AG09319 (cell line): ENCODE results near the gene SSU72.

Experiments
- DNase-seq: peaks from one replicate; pipeline ENCODE4 v3.0.0-alpha.2; 2010; ENCODE audit warnings: low read depth; ENCODE audit errors: extremely low read depth
- CTCF ChIP-seq: IDR thresholded peaks from 2 replicates; pipeline ENCODE4 v1.5.1; 2011; ENCODE audit warnings: low read depth, mild to moderate bottlenecking, inconsistent platforms, low read length, moderate library complexity

Gene SSU72

GRCh38 chr1:1569341-1569740 is 5.3 kb downstream of the SSU72 start:
- DNase-seq = no peak
- TF ChIP-seq CTCF = no peak

GRCh38 chr1:1567891-1568291 is 6.8 kb downstream of the SSU72 start:
- no peak for DNase-seq
- TF ChIP-seq CTCF = no peak

DNA sequence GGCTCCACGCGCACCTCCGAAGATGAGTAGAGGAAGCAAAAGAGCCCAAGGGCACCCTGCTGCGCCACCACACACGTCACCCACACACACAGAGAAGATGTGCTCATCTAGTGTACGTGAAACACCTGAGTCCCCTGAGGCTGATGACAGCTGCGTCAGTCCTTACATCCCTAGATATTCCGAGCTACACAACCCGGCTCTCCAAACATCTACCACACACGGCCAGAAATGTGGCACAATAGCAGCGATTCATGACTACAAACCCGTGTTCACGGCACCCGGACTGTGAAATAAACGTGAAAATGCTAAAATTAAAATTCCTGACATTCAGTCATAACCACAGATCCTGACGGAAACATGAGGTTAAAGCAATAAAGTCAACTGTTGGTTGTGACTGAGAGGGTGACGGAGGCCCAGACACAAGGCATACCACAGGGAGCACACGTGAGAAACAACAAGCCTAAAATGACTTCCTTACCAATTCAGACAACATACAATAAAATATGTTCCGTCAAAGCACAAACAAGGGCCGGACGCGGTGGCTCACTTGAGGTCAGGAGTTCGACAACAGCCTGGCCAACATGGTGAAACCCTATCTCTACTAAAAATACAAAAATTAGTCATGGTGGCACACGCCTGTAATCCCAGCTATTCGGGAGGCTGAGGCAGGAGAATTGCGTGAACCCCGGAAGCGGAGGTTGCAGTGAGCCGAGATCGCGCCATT is 7.3 kb downstream of the SSU72 start:
- DNase-seq = no peak
- TF ChIP-seq CTCF = no peak

DNA sequence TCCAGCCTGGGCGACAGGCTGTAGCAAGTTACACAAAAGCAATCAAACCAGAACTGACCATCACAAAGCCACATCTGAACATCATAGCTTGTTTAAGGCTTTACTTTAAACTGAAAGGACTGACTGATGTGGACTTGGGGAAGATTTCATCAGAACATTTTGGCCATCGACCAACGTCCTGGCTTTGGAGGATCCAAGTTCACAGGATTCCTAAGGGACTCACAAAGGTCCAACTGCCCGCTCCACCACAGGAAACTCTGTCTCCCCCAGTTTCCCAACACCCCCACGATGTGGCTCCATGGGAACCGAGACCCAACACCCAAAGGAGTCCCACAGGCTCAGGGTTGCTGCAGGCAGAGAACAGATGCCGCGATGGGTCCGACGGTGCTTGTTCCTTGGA is 9.3 kb downstream of the SSU72 start:
- TF ChIP-seq CTCF = no peak
- no peak for DNase-seq

DNA sequence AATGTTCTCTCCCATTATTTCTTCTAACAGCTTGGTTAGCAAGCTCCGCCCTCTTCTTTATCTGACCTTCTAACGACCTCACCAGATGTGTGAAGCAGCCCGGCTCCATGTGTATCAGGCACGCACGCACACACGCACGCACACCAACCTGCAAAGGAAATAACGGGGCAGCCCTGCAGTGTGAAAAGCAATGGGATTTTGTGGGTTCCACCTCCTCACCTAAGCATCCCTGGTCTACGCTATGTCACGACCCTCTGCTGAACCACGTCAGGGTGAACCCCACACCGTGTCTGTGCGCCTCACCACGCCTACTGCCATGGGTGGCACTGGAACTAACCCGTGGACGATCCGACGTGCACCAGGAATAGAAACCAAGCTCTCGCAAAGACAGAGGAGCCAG is 10.4 kb downstream of the SSU72 start:
- no peak for TF ChIP-seq CTCF
- DNase-seq = no peak

DNA sequence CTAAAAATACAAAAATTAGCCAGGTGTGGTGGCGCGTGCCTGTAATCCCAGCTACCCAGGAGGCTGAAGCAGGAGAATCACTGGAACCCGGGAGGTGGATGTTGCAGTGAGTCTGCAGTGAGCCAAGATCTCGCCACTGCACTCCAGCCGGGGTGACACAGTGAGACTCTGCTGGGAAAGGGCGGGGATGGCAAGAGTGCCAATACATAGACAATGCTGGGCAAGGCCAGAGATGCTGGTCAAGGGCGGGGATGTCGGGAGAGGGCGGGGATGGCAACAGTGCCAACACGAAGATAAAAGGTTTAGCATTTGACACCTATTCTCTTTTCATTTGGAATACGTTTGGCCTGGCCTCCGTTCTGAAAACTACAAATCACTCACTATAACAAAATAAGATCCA is 11.0 kb downstream of the SSU72 start:
- no peak for DNase-seq
- TF ChIP-seq CTCF = no peak

DNA sequence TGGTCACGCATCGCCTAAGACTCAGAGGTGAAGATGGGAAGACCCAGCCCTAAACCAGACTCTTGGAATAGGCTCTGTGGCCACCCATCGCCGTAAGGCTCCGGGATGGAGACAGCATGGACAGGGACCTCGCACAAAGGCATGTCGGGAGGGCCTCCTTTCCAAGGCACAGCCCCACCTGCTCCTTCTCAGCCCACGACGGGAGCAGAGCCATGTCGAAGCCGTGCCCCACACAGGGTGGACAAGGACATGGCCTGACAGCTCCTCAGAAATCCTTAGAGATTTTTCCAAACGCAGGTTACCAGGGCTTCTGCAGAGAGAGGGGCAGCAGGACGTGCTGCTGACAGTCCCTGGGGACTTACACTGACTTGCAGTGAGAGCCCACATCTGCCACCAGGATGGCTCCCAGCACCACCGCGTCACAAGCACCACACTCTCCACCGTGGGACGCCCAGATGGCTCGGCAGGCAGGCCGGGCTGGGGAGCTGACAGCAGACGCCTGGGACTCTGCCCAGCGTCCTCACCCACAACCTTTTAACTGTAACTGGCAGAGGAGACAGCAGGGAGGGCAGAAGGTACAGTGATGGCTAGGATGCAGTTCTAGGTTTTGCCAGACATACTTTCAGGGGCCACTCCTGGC is 12.0 kb downstream of the SSU72 start:
- TF ChIP-seq CTCF = no peak
- no peak for DNase-seq
